ENCODE measurements around the gene TFEB. TPM values are rescaled to one million over a fixed set of nuclear protein-coding genes. Genes with fewer than 3 reads are reported as not detected.

Gene TFEB
- total RNA-seq, 1 donor from 2014 or later: 37.8 TPM

- no peaks in the 10 kb centered on the region for H3K9me3 ChIP-seq
- no peaks in the 10 kb centered on the region for H3K27me3 ChIP-seq
- no peak for DNase-seq (ENCODE audit: extremely low spot score in 2 of 2)
- intact Hi-C loops (cut with DNase I): no loop called here
- H3K4me3 ChIP-seq: no peak overlapping the region
- no peaks in the 10 kb centered on the region for H3K36me3 ChIP-seq
- H3K4me1 ChIP-seq: peaks cover 20% of the 10 kb centered on the region
- TF ChIP-seq CTCF (IDR thresholded peaks at IDR 0.05) (no peak), POLR2A (IDR thresholded peaks at IDR 0.05) (no peak), POLR2AphosphoS5 (IDR thresholded peaks at IDR 0.05; ENCODE audit: insufficient read depth in 1 of 2, low read depth in 1 of 2) (no peak)
- H3K27ac ChIP-seq: no peak overlapping the region
Measured at GRCh38 chr6:41679696-41680095, 55.7 kb downstream of the TFEB start.

- no peak for DNase-seq (ENCODE audit: extremely low spot score in 2 of 2)
- Histone ChIP-seq H3K36me3 (no peaks in the 10 kb centered on the region), H3K9me3 (no peaks in the 10 kb centered on the region), H3K4me1 (peaks cover 17% of the 10 kb centered on the region), H3K27me3 (no peaks in the 10 kb centered on the region), H3K27ac (no peak overlapping the region), H3K4me3 (no peak overlapping the region)
- TF ChIP-seq POLR2AphosphoS5 (IDR thresholded peaks at IDR 0.05; ENCODE audit: insufficient read depth in 1 of 2, low read depth in 1 of 2) (no peak), CTCF (IDR thresholded peaks at IDR 0.05) (no peak), POLR2A (IDR thresholded peaks at IDR 0.05) (no peak)
- intact Hi-C loops (cut with DNase I): no loop called here
Measured at GRCh38 chr6:41678511-41679084, 56.8 kb downstream of the TFEB start.

- intact Hi-C loops (cut with DNase I): no loop called here
- Histone ChIP-seq H3K4me1 (peaks cover 5% of the 10 kb centered on the region), H3K27ac (no peak overlapping the region), H3K36me3 (no peaks in the 10 kb centered on the region), H3K4me3 (no peak overlapping the region), H3K9me3 (no peaks in the 10 kb centered on the region), H3K27me3 (no peaks in the 10 kb centered on the region)
- TF ChIP-seq POLR2AphosphoS5 (IDR thresholded peaks at IDR 0.05; ENCODE audit: insufficient read depth in 1 of 2, low read depth in 1 of 2) (no peak), CTCF (IDR thresholded peaks at IDR 0.05) (no peak), POLR2A (IDR thresholded peaks at IDR 0.05) (no peak)
- no peak for DNase-seq (ENCODE audit: extremely low spot score in 2 of 2)
Measured at GRCh38 chr6:41677124-41677921, 58.1 kb downstream of the TFEB start.

- TF ChIP-seq CTCF (IDR thresholded peaks at IDR 0.05) (no peak), POLR2A (IDR thresholded peaks at IDR 0.05) (no peak), POLR2AphosphoS5 (IDR thresholded peaks at IDR 0.05; ENCODE audit: insufficient read depth in 1 of 2, low read depth in 1 of 2) (no peak)
- H3K9me3 ChIP-seq: no peaks in the 10 kb centered on the region
- intact Hi-C loops (cut with DNase I): no loop called here
- H3K4me1 ChIP-seq: no peaks in the 10 kb centered on the region
- no peaks in the 10 kb centered on the region for H3K36me3 ChIP-seq
- no peak for DNase-seq (ENCODE audit: extremely low spot score in 2 of 2)
- H3K27ac ChIP-seq: no peak overlapping the region
- H3K27me3 ChIP-seq: no peaks in the 10 kb centered on the region
- H3K4me3 ChIP-seq: no peak overlapping the region
Measured at GRCh38 chr6:41676431-41676830, 59.0 kb downstream of the TFEB start.

GRCh38 chr6:41675992-41676391 is 59.4 kb downstream of the TFEB start:
- no peaks in the 10 kb centered on the region for H3K36me3 ChIP-seq
- H3K27ac ChIP-seq: no peak overlapping the region
- TF ChIP-seq CTCF (IDR thresholded peaks at IDR 0.05): no peak
- no peak for TF ChIP-seq POLR2AphosphoS5 (IDR thresholded peaks at IDR 0.05; ENCODE audit: insufficient read depth in 1 of 2, low read depth in 1 of 2)
- TF ChIP-seq POLR2A (IDR thresholded peaks at IDR 0.05): no peak
- DNase-seq (ENCODE audit: extremely low spot score in 2 of 2): no peak
- intact Hi-C loops (cut with DNase I): no loop called here
- H3K9me3 ChIP-seq: no peaks in the 10 kb centered on the region
- no peak overlapping the region for H3K4me3 ChIP-seq
- H3K27me3 ChIP-seq: no peaks in the 10 kb centered on the region
- H3K4me1 ChIP-seq: no peaks in the 10 kb centered on the region
